ENCODE measurements around the gene NKAIN4. TPM values are rescaled to one million over a fixed set of nuclear protein-coding genes. Genes with fewer than 3 reads are reported as not detected.

NKAIN4 gene
- total RNA-seq, 1 donor from 2014 or later: 1.1 TPM

- no peak for DNase-seq (ENCODE audit: low read depth)
- no peaks in the 10 kb centered on the region for H3K36me3 ChIP-seq (ENCODE audit: control insufficient read depth, insufficient read depth, low read length)
- H3K27me3 ChIP-seq (ENCODE audit: control insufficient read depth, insufficient read depth, low read length): peaks cover 8% of the 10 kb centered on the region
- no peak for FAIRE-seq
- TF ChIP-seq CTCF (IDR thresholded peaks at IDR 0.05; ENCODE audit: insufficient read depth, low read length, severe bottlenecking): no peak
- no peak overlapping the region for H3K4me3 ChIP-seq (ENCODE audit: low read depth, low read length)
Observed at GRCh38 chr20:63243604-63244247, 10.5 kb downstream of the NKAIN4 start.

GRCh38 chr20:63242736-63243135 lies 11.5 kb downstream of the NKAIN4 start:
- FAIRE-seq (no peak), DNase-seq (ENCODE audit: low read depth) (no peak)
- Histone ChIP-seq H3K4me3 (ENCODE audit: low read depth, low read length) (no peak overlapping the region), H3K27me3 (ENCODE audit: control insufficient read depth, insufficient read depth, low read length) (peaks cover 8% of the 10 kb centered on the region), H3K36me3 (ENCODE audit: control insufficient read depth, insufficient read depth, low read length) (no peaks in the 10 kb centered on the region)
- no peak for TF ChIP-seq CTCF (IDR thresholded peaks at IDR 0.05; ENCODE audit: insufficient read depth, low read length, severe bottlenecking)

- Histone ChIP-seq H3K4me3 (ENCODE audit: low read depth, low read length) (no peak overlapping the region), H3K36me3 (ENCODE audit: control insufficient read depth, insufficient read depth, low read length) (no peaks in the 10 kb centered on the region), H3K27me3 (ENCODE audit: control insufficient read depth, insufficient read depth, low read length) (peaks cover 2% of the 10 kb centered on the region)
- FAIRE-seq (no peak), DNase-seq (ENCODE audit: low read depth) (no peak)
- TF ChIP-seq CTCF (IDR thresholded peaks at IDR 0.05; ENCODE audit: insufficient read depth, low read length, severe bottlenecking): no peak
Observed at GRCh38 chr20:63241272-63241671, 13.0 kb downstream of the NKAIN4 start.

DNA sequence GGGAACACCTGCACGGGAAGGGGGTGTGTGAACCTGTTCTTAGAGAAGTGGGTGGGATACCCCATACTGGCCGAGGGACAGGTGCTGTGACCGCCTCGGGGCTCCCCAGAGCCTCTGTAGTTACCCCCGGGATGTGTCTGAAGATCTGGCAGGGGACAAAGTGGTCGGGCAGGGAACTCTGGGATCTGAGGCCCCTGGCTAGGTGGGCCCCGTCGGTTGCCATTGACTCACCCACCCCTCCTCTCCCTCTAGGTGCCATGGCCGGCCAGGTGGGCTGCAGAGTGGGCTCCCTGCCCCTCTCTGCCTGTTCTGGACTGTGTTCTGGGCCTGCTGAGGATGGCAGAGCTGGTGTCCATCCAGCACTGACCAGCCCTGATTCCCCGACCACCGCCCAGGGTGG lies 14.3 kb downstream of the NKAIN4 start:
- no peak overlapping the region for H3K4me3 ChIP-seq (ENCODE audit: low read depth, low read length)
- TF ChIP-seq CTCF (IDR thresholded peaks at IDR 0.05; ENCODE audit: insufficient read depth, low read length, severe bottlenecking): no peak
- FAIRE-seq (no peak), DNase-seq (ENCODE audit: low read depth) (no peak)
- H3K27me3 ChIP-seq (ENCODE audit: control insufficient read depth, insufficient read depth, low read length): no peaks in the 10 kb centered on the region
- H3K36me3 ChIP-seq (ENCODE audit: control insufficient read depth, insufficient read depth, low read length): no peaks in the 10 kb centered on the region

DNA sequence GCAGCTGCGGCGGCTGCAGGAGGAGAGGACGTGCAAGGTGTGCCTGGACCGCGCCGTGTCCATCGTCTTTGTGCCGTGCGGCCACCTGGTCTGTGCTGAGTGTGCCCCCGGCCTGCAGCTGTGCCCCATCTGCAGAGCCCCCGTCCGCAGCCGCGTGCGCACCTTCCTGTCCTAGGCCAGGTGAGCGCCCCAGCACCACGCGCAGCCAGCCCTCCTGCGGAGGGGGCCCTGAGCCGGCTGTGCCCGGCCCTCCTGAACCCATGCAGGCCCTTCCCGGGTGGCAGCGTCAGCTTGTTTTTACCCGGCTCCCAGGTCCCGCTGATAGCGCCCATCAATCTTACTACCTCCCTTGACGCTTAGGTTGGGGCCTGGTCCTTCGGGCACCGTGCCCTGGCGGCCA lies 14.8 kb downstream of the NKAIN4 start:
- no peak for TF ChIP-seq CTCF (IDR thresholded peaks at IDR 0.05; ENCODE audit: insufficient read depth, low read length, severe bottlenecking)
- FAIRE-seq (no peak), DNase-seq (ENCODE audit: low read depth) (no peak)
- H3K27me3 ChIP-seq (ENCODE audit: control insufficient read depth, insufficient read depth, low read length): no peaks in the 10 kb centered on the region
- H3K4me3 ChIP-seq (ENCODE audit: low read depth, low read length): no peak overlapping the region
- no peaks in the 10 kb centered on the region for H3K36me3 ChIP-seq (ENCODE audit: control insufficient read depth, insufficient read depth, low read length)

GRCh38 chr20:63238514-63239125 lies 15.6 kb downstream of the NKAIN4 start:
- FAIRE-seq: no peak
- Histone ChIP-seq H3K4me3 (ENCODE audit: low read depth, low read length) (no peak overlapping the region), H3K36me3 (ENCODE audit: control insufficient read depth, insufficient read depth, low read length) (no peaks in the 10 kb centered on the region), H3K27me3 (ENCODE audit: control insufficient read depth, insufficient read depth, low read length) (no peaks in the 10 kb centered on the region)
- DNase-seq (ENCODE audit: low read depth): no peak
- no peak for TF ChIP-seq CTCF (IDR thresholded peaks at IDR 0.05; ENCODE audit: insufficient read depth, low read length, severe bottlenecking)

Measured in bronchial epithelial cell (primary cell).